Smooth muscle cell of the brain vasculature (primary cell): Measurements from ENCODE around the gene RNU6-1.

Experiments
- DNase-seq: peaks from one replicate; pipeline ENCODE4 v3.0.0-alpha.2; 2012; ENCODE audit warnings: low read depth, low spot score

RNU6-1 gene

GRCh38 chr15:67857220-67857619 lies 17.4 kb upstream of the RNU6-1 start:
- DNase-seq = no peak

- no peak for DNase-seq
Measured at GRCh38 chr15:67855842-67856241, 16.0 kb upstream of the RNU6-1 start.

GRCh38 chr15:67854358-67854757 lies 14.5 kb upstream of the RNU6-1 start:
- no peak for DNase-seq

GRCh38 chr15:67853454-67853853 lies 13.6 kb upstream of the RNU6-1 start:
- DNase-seq = no peak

- no peak for DNase-seq
Measured at GRCh38 chr15:67852418-67852817, 12.6 kb upstream of the RNU6-1 start.

GRCh38 chr15:67850994-67851571 lies 11.2 kb upstream of the RNU6-1 start:
- DNase-seq = no peak

GRCh38 chr15:67850336-67850735 lies 10.5 kb upstream of the RNU6-1 start:
- DNase-seq = no peak

GRCh38 chr15:67849538-67849937 lies 9.7 kb upstream of the RNU6-1 start:
- DNase-seq = no peak

- DNase-seq = no peak
Measured at GRCh38 chr15:67845974-67846373, 6.1 kb upstream of the RNU6-1 start.

- no peak for DNase-seq
Measured at GRCh38 chr15:67843571-67844387, 3.9 kb upstream of the RNU6-1 start.

GRCh38 chr15:67843092-67843501 lies 3.3 kb upstream of the RNU6-1 start:
- no peak for DNase-seq

GRCh38 chr15:67841513-67841762 lies 1.6 kb upstream of the RNU6-1 start:
- no peak for DNase-seq

GRCh38 chr15:67840749-67841512 lies 1.1 kb upstream of the RNU6-1 start:
- no peak for DNase-seq

GRCh38 chr15:67839499-67839928 lies 331 bp downstream of the RNU6-1 start:
- DNase-seq = no peak

GRCh38 chr15:67838789-67839332 lies 984 bp downstream of the RNU6-1 start:
- DNase-seq = no peak

GRCh38 chr15:67836955-67837354 lies 2.9 kb downstream of the RNU6-1 start:
- no peak for DNase-seq

GRCh38 chr15:67836477-67836876 lies 3.4 kb downstream of the RNU6-1 start:
- no peak for DNase-seq

- DNase-seq = no peak
Measured at GRCh38 chr15:67836134-67836455, 3.8 kb downstream of the RNU6-1 start.

- DNase-seq = no peak
Measured at GRCh38 chr15:67835297-67836133, 4.3 kb downstream of the RNU6-1 start.

- DNase-seq = no peak
Measured at GRCh38 chr15:67834581-67835296, 5.1 kb downstream of the RNU6-1 start.
